LHCN-M2 (cell line): ENCODE results near the gene PYY. TPM values are rescaled to one million over a fixed set of nuclear protein-coding genes. Genes with fewer than 3 reads are reported as not detected.

Source experiments
- DNase-seq: peaks from one replicate; pipeline ENCODE4 v3.0.0-alpha.2; 2012; ENCODE audit warnings: low read depth
- total RNA-seq: library from RNA; depleted of rRNA; stranded (reverse); fragments of >200 nt; gene quantifications from 2 replicates; pipeline ENCODE4 v1.2.3, GENCODE V29; 2014; rRNA removed

PYY gene
- total RNA-seq, 1 experiment from 2014 or later: not detected

DNA sequence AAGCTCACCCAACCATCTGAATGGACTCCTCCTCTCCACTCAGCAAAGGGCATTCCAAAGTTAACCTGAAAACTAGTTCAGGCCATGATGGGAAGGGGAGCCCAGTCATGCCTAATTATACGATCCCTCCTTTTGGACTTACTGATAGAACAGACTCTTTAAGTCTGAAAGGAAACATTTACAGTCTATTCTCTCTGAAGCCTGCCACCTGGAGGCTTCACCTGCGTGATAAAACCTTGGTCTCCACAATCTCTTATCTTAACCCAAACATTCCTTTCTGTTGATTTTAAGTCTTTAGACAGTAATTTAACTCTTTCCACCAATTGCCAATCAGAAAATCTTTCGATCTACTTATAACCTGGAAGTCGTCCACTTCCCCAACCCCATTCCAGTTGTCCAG lies 37.4 kb downstream of the PYY start:
- DNase-seq: no peak

DNA sequence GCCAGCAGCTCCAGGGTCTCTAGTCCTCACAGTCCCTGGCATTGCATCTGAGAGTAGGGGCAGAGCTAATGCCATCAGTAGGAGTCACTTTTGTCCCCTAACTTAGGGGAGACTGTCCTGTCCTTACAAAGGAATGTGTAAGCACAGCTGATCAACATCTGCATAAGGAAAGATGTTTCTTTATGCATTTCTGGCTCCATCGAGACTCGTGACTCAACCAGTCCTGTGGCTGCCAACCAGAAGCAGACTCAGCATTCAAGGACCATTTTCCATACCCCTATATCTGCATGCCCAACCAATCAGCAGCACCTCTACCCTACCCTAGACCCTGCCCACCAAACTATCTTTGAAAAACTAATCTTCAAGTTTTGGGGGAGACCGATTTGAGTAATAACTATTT lies 38.2 kb downstream of the PYY start:
- no peak for DNase-seq

DNA sequence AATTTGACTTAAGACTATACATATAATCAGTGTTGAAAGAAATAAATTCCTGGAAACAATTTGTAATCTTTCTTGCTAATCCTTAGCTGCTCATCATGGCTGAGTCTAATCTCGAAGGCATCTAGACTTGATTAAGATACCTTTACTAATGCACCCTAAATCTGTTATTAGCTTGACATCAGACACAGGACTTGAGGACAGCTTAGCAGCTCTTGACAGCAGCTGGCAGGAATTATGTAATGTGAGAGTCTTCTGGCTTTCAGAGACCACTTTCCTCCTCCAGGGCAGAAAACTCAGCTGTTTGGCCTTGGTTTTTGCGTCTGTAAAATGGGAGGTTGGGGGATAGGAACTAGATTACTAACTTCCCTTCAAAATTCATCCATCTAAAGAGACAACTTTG lies 39.3 kb downstream of the PYY start:
- DNase-seq: no peak

DNA sequence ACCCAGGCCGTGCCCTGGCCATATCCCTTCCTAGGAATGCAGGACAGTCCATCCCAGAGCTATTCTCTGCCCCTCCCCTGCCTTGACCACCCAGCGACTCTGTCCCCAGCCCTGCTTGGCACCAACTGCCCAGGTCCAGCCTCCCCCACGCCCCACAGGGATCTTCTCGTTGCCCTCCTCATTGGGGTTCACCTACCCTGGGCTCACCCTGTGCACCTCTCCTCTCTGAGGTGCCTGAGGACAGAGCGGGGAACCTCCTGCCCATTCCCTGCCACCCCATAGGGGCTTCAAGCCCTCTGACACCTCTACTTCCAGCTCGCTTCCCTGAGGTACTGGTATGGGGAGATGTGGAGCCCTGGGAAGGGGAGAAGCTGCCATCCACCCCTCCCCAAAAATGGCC lies 40.2 kb downstream of the PYY start:
- DNase-seq: no peak

DNA sequence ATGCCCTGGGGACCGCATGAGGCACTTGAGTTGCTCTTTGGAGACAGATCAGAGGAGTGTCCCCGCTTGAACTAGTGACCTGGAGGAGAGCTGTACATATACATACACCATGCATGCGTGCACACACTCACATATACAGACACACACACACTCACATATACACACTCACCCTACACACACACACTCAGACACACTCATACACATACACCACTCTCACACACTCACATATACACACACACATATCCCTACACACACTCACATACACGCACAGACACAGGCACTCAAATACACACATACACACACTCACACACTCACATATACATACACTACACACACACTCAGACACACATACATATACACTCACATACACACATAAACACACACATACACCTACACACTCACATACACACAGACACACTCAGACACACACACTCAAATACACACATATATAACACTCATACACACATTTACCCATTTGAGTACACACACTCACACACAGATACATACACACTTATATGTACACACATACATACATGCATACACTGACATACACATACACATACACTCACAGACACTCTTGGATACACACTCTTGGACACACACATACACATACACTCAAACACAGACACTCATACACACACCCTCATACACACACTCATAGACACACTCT lies 41.0 kb downstream of the PYY start:
- no peak for DNase-seq

DNA sequence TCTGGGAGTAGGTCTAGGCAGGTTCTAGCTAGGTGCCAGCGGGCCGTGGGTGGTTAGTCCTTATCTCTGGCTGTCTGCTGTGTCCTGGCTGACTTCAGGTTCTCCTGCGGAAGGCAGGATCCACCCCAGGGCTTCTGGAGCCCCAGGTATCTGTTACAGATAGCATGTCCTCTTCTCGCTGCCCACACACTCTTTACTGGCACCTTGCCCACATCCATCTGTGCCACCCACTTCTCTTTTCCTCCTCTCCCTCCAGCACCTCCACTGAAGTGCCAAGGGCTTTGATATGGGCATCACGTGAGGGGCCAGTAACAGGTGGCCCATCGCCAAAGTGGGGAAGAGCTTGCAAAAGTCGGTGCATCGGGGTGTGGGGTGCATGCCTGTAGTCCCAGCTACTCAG lies 41.8 kb downstream of the PYY start:
- DNase-seq: no peak

DNA sequence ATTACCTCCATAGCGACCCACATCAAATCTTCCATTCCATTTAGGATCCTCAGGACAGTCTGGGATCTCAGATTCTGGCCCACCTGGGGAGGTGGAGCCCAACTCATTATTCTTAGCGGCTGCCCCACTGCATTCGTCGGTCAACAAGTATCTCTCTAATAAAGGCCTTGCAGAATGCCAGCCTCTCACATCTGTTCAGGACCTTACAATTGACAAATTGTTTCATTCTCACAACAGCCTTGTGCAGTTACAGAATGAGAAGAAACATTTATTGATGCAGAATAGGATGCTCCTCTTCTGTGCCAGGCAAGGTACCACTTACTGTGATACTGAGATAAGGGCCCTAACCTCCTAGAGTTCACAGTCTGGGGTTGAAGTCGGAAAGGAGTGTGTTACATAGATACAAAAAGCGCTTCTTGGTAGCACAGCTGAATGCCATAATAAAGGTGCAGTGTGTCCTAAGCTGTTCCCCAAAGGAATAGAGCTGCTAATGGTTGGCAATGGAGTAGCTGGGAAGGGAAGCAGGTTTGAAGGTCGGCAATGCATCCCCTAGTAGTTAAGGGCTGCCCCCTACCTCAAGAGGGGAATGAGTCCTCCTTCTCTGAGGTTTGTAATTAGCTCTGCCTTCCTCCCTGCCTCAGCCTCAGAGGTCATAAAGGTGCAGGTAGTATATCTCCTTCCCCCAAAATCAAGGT lies 44.1 kb downstream of the PYY start:
- DNase-seq: no peak

DNA sequence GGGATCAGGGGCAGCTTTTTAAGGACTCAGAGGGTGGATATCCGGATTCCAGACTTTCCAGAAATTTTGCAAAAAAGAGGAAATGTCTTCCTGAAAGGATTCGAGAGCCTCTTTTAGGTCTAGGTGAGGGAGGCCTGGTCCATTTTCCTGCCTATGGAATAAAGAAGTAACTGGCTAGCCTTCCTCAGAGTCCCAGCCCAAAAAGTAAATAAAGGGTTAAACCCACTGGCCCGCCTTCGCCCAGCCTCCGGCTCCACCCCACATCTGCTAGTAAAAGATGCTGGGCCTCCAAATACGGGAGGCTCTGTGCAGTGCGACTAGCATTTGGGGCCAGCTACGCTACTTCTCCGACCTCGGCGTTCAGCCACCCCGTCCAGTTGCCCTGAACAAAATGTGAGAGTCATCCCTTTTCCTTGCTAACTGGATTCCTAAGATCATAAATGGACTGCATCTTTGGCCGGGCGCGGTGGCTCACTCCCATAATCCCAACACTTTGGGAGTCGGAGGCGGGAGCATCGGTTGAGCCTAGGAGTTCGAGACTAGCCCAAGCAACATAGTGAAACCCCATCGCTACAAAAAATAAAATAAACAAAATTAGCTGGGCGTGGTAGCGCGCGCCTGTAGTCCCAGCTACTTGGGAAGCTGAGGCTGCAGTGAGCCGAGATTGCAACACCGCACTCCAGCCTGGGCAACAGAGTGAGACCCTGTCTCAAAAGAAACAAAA lies 45.6 kb downstream of the PYY start:
- DNase-seq: peak; percentile 60

DNA sequence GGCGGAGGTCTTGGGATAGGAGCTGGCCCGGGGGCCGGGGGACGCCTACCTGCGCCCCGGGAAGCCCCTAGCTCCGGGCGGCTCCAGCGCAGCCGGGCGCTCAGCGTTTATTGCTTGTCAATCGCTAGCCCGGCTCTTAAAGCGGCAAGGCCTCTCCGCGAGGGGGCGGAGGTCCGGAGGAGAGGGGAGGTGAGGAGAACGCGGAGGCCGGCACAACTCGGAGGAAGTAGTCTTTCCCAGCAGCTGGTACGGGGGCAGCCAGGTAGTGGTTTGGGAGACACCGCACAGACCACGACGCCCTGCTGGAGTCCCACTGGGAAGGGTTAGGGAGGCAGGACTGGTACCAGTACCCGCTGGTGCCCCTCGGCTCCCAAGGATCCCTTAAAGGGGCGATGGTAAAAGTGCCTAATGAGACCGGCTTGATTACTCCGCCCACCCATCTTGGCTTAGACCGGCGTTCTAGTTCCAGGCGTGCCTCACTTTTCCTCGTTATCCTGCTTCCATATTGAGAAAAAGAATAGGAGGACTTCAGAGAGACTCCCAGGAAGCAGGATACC lies 46.2 kb downstream of the PYY start, which contains the start of gene MPP2:
TSS of gene MPP2 (minus strand) at position 112 of the 557 bp plus-strand sequence. CDS start 3,076 bp downstream, outside the sequence.
- peak; percentile 49 for DNase-seq

DNA sequence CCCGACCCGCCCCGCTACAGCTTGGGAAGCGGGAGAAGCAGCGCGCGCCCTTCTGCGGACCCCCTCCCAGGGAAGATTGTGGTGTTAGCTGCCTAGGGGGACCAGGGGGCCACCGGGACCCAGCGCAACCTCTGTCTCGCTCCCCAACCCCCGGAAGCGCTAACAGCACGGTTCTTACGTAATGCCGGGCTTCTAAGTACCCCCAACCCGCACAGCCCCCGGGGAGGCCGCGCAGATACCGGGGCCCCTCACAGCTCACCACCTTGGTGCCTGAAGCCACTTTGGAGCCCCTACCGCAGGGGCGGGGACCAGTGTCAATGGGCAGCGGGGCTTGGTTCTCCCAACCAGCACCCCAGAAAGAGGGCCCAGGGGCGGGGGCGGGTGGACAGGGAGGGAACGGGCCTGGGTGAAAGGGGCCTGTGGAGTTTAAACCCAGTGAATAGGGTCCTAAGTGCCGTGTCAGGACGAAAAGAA lies 46.8 kb downstream of the PYY start:
- no peak for DNase-seq

DNA sequence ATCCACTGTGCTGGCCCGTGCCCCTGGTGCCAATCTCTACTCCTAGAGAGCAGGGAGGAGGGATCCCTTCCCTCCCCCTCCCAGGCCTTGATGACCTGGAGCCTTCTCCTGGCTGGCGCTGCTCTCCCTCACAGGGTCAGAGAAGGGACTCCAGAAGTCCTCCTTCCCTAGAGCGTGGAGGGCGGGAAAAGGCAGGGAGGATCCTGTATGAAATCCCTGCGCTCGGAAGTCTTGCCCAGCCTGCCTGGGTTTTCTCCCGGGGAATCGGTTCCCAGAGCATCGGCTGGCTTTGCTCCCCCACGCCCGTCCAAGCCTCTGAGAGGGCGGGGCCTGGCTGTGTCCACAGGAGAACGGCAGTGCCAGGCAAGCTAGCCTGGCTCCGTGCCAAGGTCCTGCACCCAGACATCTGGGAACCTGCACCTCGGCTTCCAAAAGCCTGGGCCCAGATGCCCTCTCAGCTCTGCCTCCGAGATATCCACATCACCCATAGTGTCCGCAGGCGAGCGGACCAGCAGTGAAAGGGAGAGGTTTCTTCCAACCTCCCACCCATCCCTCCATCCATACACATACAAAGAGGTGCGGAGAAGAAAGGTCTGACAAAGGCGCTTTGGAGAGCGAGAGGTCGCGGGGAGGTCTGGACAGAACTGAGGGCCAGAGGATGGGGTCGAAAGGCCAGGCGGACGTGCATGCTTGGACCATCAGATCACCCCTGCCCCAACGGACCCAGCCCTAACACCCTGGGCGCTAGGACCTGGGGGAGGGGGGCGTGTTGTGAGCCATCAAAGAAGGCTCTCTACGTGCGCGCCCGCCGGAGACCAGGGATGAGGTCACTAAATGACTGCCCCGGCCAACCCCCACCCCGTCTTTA lies 47.5 kb downstream of the PYY start:
- peak; percentile 53 for DNase-seq

DNA sequence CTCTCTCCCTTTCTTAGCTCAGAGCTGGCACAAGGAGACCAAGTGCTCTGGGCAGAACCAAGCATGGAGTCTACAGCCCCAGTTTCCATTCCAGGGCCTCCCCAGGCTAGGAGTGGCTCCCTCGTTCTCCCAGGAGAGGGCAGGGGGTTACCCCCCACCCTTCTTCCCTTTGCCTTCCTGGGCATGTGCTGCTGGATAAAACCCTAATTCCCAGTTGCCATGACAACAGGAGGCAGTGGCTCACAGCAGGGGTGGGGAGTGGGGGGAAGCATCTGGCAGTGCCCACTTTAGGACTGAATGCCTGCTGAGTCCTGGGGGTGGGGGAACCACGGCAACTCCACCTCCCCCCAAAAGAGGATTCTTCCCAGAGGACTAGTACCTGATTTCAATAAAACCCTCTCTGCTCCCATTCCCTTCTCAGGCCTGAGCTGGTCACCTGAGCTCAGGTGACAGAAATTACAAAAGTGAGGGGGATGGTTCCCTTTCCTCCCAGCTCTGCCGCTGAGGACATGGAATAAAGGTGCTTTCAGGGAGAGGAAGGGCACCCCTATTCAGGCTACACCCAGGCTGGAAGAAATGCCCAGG lies 48.2 kb downstream of the PYY start:
- no peak for DNase-seq

Other genes with a start within 250 kb of the PYY start
- gene SOST, start 195.1 kb downstream of the PYY start, total RNA-seq: not detected in 2 replicates
- gene DUSP3, start 175.0 kb downstream of the PYY start, total RNA-seq: 55.6 and 59.8 TPM in 2 replicates
- under 0.01 and 0.06 TPM in 2 replicates for gene CFAP97D1, start 173.5 kb downstream of the PYY start, total RNA-seq
- gene MPP3, start 120.8 kb downstream of the PYY start, total RNA-seq: 4.1 and 6.7 TPM in 2 replicates
- not detected in 2 replicates for gene CD300LG, start 106.8 kb downstream of the PYY start, total RNA-seq
- 3.4 and 11.3 TPM in 2 replicates for gene MPP2, start 46.4 kb downstream of the PYY start, total RNA-seq
- gene PPY, start 11.5 kb downstream of the PYY start, total RNA-seq: not detected in 2 replicates
- 1.5 and 1.6 TPM in 2 replicates for gene NAGS, start 50.7 kb upstream of the PYY start, total RNA-seq
- 38.1 and 44.7 TPM in 2 replicates for gene TMEM101, start 61.0 kb upstream of the PYY start, total RNA-seq
- 47.0 and 51.9 TPM in 2 replicates for gene LSM12, start 112.7 kb upstream of the PYY start, total RNA-seq
- 59.8 and 67.2 TPM in 2 replicates for gene G6PC3, start 116.8 kb upstream of the PYY start, total RNA-seq
- gene HDAC5, start 169.7 kb upstream of the PYY start, total RNA-seq: 292 and 318 TPM in 2 replicates
- 5.6 and 5.9 TPM in 2 replicates for gene HROB, start 188.0 kb upstream of the PYY start, total RNA-seq
- not detected in 2 replicates for gene ASB16, start 216.8 kb upstream of the PYY start, total RNA-seq
- gene TMUB2, start 233.0 kb upstream of the PYY start, total RNA-seq: 28.3 and 31.1 TPM in 2 replicates
- 42.1 and 47.0 TPM in 2 replicates for gene ATXN7L3, start 245.9 kb upstream of the PYY start, total RNA-seq